GM23338 (cell line): ENCODE results near the gene ZNF324. TPM values are rescaled to one million over a fixed set of nuclear protein-coding genes. Genes with fewer than 3 reads are reported as not detected.

Experiments
- ATAC-seq: fragments of 200-7000 bp; cut with Tn5 transposase; 3 replicates; pipeline ENCODE4 v1.9.1; 2020
- DNase-seq: peaks from one replicate; pipeline ENCODE4 v3.0.0-alpha.2; 2015; ENCODE audit warnings: low spot score
- H2AFZ ChIP-seq: fragments of 200-600 bp; sonication (generic); 2 replicates; pipeline ENCODE4 v1.8.0; 2016; ENCODE audit warnings: antibody characterized with exemption, mild to moderate bottlenecking, moderate library complexity
- H3F3A ChIP-seq: fragments of 200-600 bp; sonication (generic); replicated peaks from 2 replicates; pipeline ENCODE4 v1.8.0; 2017; ENCODE audit warnings: antibody characterized with exemption, mixed run types, low read depth
- H3K27ac ChIP-seq: fragments of 200-600 bp; sonication (generic); 2 replicates; pipeline ENCODE4 v1.6.1; 2016; ENCODE audit warnings: low read depth
- H3K27me3 ChIP-seq: fragments of 200-600 bp; sonication (generic); 2 replicates; pipeline ENCODE4 v1.8.0; 2016; ENCODE audit warnings: mild to moderate bottlenecking, mixed run types, moderate library complexity; ENCODE audit not compliant: insufficient read depth
- H3K36me3 ChIP-seq: fragments of 200-600 bp; sonication (generic); 2 replicates; pipeline ENCODE4 v1.8.0; 2016; ENCODE audit warnings: mild to moderate bottlenecking; ENCODE audit not compliant: insufficient read depth
- H3K4me1 ChIP-seq: fragments of 200-600 bp; sonication (generic); 2 replicates; pipeline ENCODE4 v1.8.0; 2016; ENCODE audit warnings: mild to moderate bottlenecking, moderate library complexity; ENCODE audit not compliant: insufficient read depth
- H3K4me2 ChIP-seq: fragments of 200-600 bp; sonication (generic); 2 replicates; pipeline ENCODE4 v1.7.1; 2017; ENCODE audit warnings: mixed run types
- H3K4me3 ChIP-seq: fragments of 200-600 bp; sonication (generic); 2 replicates; pipeline ENCODE4 v1.6.1; 2016; ENCODE audit warnings: mixed run types
- H3K79me2 ChIP-seq: fragments of 200-600 bp; sonication (generic); replicated peaks from 2 replicates; pipeline ENCODE4 v1.8.0; 2017; ENCODE audit warnings: mild to moderate bottlenecking; ENCODE audit not compliant: insufficient read depth
- H3K9me2 ChIP-seq: fragments of 200-600 bp; sonication (generic); 2 replicates; pipeline ENCODE4 v1.8.0; 2017; ENCODE audit not compliant: insufficient read depth
- H4K20me1 ChIP-seq: fragments of 200-600 bp; sonication (generic); replicated peaks from 2 replicates; pipeline ENCODE4 v1.8.0; 2017; ENCODE audit warnings: mild to moderate bottlenecking; ENCODE audit not compliant: insufficient read depth
- H3K27ac Mint-ChIP-seq: 2 replicates; pipeline ENCODE4 v1.8.0; 2020; ENCODE audit warnings: inconsistent platforms, mild to moderate bottlenecking, moderate library complexity, mixed read lengths
- H3K27me3 Mint-ChIP-seq: 3 replicates; pipeline ENCODE4 v1.8.0; 2022; ENCODE audit warnings: low read depth, mild to moderate bottlenecking, moderate library complexity, mixed read lengths, inconsistent platforms; ENCODE audit not compliant: insufficient read depth, poor library complexity
- H3K36me3 Mint-ChIP-seq: 3 replicates; pipeline ENCODE4 v1.8.0; 2021; ENCODE audit warnings: low read depth, mild to moderate bottlenecking, inconsistent platforms, moderate library complexity, mixed read lengths
- H3K4me1 Mint-ChIP-seq: 3 replicates; pipeline ENCODE4 v1.8.0; 2020; ENCODE audit warnings: mild to moderate bottlenecking, inconsistent platforms, mixed read lengths
- H3K4me3 Mint-ChIP-seq: 3 replicates; pipeline ENCODE4 v1.8.0; 2021; ENCODE audit warnings: moderate library complexity, mild to moderate bottlenecking, inconsistent platforms, mixed read lengths
- H3K9me3 Mint-ChIP-seq: 3 replicates; pipeline ENCODE4 v1.8.0; 2020; ENCODE audit warnings: moderate library complexity, mild to moderate bottlenecking, inconsistent platforms, mixed read lengths
- CREB1 ChIP-seq: fragments of 250-450 bp; sonication (Bioruptor Pico); IDR thresholded peaks from 2 replicates; pipeline ENCODE4 v1.5.0; 2020; ENCODE audit warnings: low read depth, mild to moderate bottlenecking, moderate library complexity
- JUNB ChIP-seq: IDR thresholded peaks from one replicate; pipeline ENCODE4 v1.6.1; 2016; ENCODE audit warnings: antibody characterized with exemption; ENCODE audit not compliant: unreplicated experiment
- POLR2AphosphoS5 ChIP-seq: IDR thresholded peaks from 2 replicates; pipeline ENCODE4 v1.6.1; 2016; ENCODE audit warnings: antibody characterized with exemption, low read depth
- STAT1 ChIP-seq: IDR thresholded peaks from one replicate; pipeline ENCODE4 v1.6.1; 2016; ENCODE audit warnings: antibody characterized with exemption; ENCODE audit not compliant: unreplicated experiment
- ZNF114 ChIP-seq: fragments of 250-450 bp; sonication (Bioruptor Pico); IDR thresholded peaks from 2 replicates; pipeline ENCODE4 v1.5.0; 2020; ENCODE audit warnings: mild to moderate bottlenecking, moderate library complexity
- polyA plus RNA-seq: library from polyadenylated mRNA; unstranded; fragments of >200 nt; fragmentation: Nextera tagmentation; extraction: Ambion mirVana; gene quantifications from 2 replicates; pipeline ENCODE4 v1.2.1, GENCODE V29; 2016
- total RNA-seq: library from RNA; depleted of rRNA; stranded (reverse); fragments of >200 nt; shearing (Covaris generic); gene quantifications from 2 replicates; pipeline ENCODE4 v1.2.3, GENCODE V29; 2014
- TF ChIP-seq, protein P1 (sequence below): fragments of 250-450 bp; sonication (Bioruptor Pico); IDR thresholded peaks from 2 replicates; pipeline ENCODE4 v1.5.0; 2020; ENCODE audit warnings: mild to moderate bottlenecking, moderate library complexity
- TF ChIP-seq, protein P2 (sequence below), 2 experiments: fragments of 200-600 bp in 1 of 2; sonication (generic) in 1 of 2; conservative IDR thresholded peaks; 2 replicates each; pipeline versions ENCODE4 v1.5.1 to v1.6.1; 2016 to 2017; ENCODE audit warnings: antibody characterized with exemption in 2 of 2, low read depth in 2 of 2, mild to moderate bottlenecking in 2 of 2, moderate library complexity in 1 of 2
- TF ChIP-seq, protein P3 (sequence below): IDR thresholded peaks from 2 replicates; pipeline ENCODE4 v1.6.1; 2016; ENCODE audit warnings: antibody characterized with exemption

The ZNF324 gene
- total and polyA plus RNA-seq, 2 experiments from 2014 or later, result 3.9 to 15.0 TPM

DNA sequence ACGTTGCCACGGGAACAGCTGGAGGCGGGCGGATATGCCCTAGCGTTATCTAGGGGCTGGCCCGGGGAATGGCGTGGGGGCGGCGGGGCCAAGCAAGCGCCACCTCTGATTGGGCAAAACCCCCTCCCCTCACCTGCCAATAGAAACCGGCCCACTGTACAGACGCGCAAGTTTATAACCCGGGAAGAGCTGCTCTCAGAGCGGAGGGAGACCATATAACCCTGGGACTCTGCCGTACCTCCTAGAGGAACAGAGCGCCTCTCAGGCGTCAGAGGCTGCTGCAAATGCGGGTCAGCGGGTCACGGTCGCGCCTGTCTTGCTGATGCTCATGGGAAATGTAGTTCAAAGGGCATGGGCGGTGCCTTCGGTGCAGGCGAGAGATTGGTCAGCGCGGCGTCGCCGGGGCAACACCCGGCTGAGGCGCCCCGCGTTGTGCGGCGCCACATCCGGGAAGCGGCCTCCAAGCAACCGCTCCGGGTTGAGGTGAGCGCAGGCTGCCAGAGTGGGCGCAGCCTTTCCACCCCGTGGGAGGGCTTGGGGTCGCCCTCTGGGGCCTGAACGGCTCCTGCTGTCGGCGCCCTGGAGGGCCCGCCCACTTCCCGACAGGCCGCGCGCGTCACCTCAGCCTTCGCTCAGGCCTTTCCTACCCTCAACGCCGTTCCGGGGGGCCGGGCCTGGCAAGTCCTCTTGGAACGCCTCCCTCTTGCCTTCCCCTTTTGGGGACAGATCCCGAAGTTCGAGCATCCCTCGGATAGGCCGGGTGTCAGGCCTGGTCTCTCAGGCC lies 9.0 kb downstream of the ZNF324 start, which contains the start of gene ZNF446:
TSS of gene ZNF446 (plus strand) at position 639 of the 784 bp plus-strand sequence. CDS start 867 bp downstream, outside the sequence.
- Histone ChIP-seq H3K27ac (peak within 1 kb of the TSS; percentile 96; the same call in 1 of the 2 replicates), H3K9me2 (no peaks in the 10 kb centered on the region), H3K4me3 (peak within 1 kb of the TSS; percentile 82), H4K20me1 (no peaks in the 10 kb centered on the region), H3K36me3 (no peaks in the 10 kb centered on the region), H2AFZ (peak within 1 kb of the TSS; percentile 96), H3K27me3 (no peaks in the 10 kb centered on the region), H3K4me1 (peaks cover 4% of the 10 kb centered on the region; the same call in 1 of the 2 replicates), H3K4me2 (peak within 1 kb of the TSS; percentile 94), H3K79me2 (no peaks in the 10 kb centered on the region), H3F3A (peaks cover 13% of the 10 kb centered on the region)
- H3K4me1 Mint-ChIP-seq, result peaks cover 10% of the 10 kb centered on the region
- TF ChIP-seq, protein P1, sequence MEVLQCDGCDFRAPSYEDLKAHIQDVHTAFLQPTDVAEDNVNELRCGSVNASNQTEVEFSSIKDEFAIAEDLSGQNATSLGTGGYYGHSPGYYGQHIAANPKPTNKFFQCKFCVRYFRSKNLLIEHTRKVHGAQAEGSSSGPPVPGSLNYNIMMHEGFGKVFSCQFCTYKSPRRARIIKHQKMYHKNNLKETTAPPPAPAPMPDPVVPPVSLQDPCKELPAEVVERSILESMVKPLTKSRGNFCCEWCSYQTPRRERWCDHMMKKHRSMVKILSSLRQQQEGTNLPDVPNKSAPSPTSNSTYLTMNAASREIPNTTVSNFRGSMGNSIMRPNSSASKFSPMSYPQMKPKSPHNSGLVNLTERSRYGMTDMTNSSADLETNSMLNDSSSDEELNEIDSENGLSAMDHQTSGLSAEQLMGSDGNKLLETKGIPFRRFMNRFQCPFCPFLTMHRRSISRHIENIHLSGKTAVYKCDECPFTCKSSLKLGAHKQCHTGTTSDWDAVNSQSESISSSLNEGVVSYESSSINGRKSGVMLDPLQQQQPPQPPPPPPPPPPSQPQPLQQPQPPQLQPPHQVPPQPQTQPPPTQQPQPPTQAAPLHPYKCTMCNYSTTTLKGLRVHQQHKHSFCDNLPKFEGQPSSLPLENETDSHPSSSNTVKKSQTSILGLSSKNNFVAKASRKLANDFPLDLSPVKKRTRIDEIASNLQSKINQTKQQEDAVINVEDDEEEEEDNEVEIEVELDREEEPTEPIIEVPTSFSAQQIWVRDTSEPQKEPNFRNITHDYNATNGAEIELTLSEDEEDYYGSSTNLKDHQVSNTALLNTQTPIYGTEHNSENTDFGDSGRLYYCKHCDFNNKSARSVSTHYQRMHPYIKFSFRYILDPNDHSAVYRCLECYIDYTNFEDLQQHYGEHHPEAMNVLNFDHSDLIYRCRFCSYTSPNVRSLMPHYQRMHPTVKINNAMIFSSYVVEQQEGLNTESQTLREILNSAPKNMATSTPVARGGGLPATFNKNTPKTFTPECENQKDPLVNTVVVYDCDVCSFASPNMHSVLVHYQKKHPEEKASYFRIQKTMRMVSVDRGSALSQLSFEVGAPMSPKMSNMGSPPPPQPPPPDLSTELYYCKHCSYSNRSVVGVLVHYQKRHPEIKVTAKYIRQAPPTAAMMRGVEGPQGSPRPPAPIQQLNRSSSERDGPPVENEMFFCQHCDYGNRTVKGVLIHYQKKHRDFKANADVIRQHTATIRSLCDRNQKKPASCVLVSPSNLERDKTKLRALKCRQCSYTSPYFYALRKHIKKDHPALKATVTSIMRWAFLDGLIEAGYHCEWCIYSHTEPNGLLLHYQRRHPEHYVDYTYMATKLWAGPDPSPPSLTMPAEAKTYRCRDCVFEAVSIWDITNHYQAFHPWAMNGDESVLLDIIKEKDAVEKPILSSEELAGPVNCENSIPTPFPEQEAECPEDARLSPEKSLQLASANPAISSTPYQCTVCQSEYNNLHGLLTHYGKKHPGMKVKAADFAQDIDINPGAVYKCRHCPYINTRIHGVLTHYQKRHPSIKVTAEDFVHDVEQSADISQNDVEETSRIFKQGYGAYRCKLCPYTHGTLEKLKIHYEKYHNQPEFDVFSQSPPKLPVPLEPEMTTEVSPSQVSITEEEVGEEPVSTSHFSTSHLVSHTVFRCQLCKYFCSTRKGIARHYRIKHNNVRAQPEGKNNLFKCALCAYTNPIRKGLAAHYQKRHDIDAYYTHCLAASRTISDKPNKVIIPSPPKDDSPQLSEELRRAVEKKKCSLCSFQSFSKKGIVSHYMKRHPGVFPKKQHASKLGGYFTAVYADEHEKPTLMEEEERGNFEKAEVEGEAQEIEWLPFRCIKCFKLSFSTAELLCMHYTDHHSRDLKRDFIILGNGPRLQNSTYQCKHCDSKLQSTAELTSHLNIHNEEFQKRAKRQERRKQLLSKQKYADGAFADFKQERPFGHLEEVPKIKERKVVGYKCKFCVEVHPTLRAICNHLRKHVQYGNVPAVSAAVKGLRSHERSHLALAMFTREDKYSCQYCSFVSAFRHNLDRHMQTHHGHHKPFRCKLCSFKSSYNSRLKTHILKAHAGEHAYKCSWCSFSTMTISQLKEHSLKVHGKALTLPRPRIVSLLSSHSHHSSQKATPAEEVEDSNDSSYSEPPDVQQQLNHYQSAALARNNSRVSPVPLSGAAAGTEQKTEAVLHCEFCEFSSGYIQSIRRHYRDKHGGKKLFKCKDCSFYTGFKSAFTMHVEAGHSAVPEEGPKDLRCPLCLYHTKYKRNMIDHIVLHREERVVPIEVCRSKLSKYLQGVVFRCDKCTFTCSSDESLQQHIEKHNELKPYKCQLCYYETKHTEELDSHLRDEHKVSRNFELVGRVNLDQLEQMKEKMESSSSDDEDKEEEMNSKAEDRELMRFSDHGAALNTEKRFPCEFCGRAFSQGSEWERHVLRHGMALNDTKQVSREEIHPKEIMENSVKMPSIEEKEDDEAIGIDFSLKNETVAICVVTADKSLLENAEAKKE (CRISPR knock-in tag), result no peak
- peak; percentile 79 for TF ChIP-seq CREB1 (CRISPR knock-in tag)
- TF ChIP-seq, protein P2, sequence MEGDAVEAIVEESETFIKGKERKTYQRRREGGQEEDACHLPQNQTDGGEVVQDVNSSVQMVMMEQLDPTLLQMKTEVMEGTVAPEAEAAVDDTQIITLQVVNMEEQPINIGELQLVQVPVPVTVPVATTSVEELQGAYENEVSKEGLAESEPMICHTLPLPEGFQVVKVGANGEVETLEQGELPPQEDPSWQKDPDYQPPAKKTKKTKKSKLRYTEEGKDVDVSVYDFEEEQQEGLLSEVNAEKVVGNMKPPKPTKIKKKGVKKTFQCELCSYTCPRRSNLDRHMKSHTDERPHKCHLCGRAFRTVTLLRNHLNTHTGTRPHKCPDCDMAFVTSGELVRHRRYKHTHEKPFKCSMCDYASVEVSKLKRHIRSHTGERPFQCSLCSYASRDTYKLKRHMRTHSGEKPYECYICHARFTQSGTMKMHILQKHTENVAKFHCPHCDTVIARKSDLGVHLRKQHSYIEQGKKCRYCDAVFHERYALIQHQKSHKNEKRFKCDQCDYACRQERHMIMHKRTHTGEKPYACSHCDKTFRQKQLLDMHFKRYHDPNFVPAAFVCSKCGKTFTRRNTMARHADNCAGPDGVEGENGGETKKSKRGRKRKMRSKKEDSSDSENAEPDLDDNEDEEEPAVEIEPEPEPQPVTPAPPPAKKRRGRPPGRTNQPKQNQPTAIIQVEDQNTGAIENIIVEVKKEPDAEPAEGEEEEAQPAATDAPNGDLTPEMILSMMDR (conservative IDR thresholded peaks at IDR 0.05; ENCODE audit: low read depth in 2 of 2), result no peak
- TF ChIP-seq POLR2AphosphoS5, result peak; percentile 56
- TF ChIP-seq JUNB, result no peak
- no peak for TF ChIP-seq ZNF114 (CRISPR knock-in tag)
- TF ChIP-seq, protein P3, sequence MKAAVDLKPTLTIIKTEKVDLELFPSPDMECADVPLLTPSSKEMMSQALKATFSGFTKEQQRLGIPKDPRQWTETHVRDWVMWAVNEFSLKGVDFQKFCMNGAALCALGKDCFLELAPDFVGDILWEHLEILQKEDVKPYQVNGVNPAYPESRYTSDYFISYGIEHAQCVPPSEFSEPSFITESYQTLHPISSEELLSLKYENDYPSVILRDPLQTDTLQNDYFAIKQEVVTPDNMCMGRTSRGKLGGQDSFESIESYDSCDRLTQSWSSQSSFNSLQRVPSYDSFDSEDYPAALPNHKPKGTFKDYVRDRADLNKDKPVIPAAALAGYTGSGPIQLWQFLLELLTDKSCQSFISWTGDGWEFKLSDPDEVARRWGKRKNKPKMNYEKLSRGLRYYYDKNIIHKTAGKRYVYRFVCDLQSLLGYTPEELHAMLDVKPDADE, result peak; percentile 89
- no peak for TF ChIP-seq STAT1
- peak; percentile 90 for ATAC-seq
- peaks cover 25% of the 10 kb centered on the region for H3K27me3 Mint-ChIP-seq
- H3K36me3 Mint-ChIP-seq, result peaks cover 10% of the 10 kb centered on the region
- no peaks in the 10 kb centered on the region; the same call in 2 of the 3 replicates for H3K9me3 Mint-ChIP-seq
- DNase-seq, result peak; percentile 98
- H3K4me3 Mint-ChIP-seq, result peak within 1 kb of the TSS; percentile 93
- H3K27ac Mint-ChIP-seq, result peak within 1 kb of the TSS; percentile 99
